Iris pigment epithelial cell (primary cell): ENCODE data around the gene PHF21A.
A peak's percentile ranks its signal among the peaks of the same experiment; 100 is the strongest.
"Not testable (repeated sequence)": the region's sequence is repeated elsewhere in the genome, so short reads cannot be mapped to it uniquely, and the experiment has no call there.

ENCODE experiments used
- DNase-seq: peaks from one replicate; pipeline ENCODE4 v3.0.0-alpha.2; 2011; ENCODE audit warnings: low read depth

Gene PHF21A

GRCh38 chr11:45904309-45904915 lies 216.8 kb downstream of the PHF21A start:
- DNase-seq = no peak

GRCh38 chr11:45902452-45903380 lies 218.5 kb downstream of the PHF21A start:
- DNase-seq = no peak

GRCh38 chr11:45901626-45902025 lies 219.6 kb downstream of the PHF21A start:
- DNase-seq = no peak

- no peak for DNase-seq
Observed at GRCh38 chr11:45900916-45901617, 220.2 kb downstream of the PHF21A start.

GRCh38 chr11:45900175-45900800 lies 221.0 kb downstream of the PHF21A start:
- DNase-seq = not testable (repeated sequence)

- DNase-seq = peak; percentile 88
Observed at GRCh38 chr11:45899448-45900174, 221.6 kb downstream of the PHF21A start.

- DNase-seq = no peak
Observed at GRCh38 chr11:45899086-45899447, 222.2 kb downstream of the PHF21A start.

- DNase-seq = no peak
Observed at GRCh38 chr11:45897556-45897955, 223.7 kb downstream of the PHF21A start.

- peak; percentile 12 for DNase-seq
Observed at GRCh38 chr11:45896422-45896984, 224.8 kb downstream of the PHF21A start.

- no peak for DNase-seq
Observed at GRCh38 chr11:45895553-45896259, 225.5 kb downstream of the PHF21A start.

GRCh38 chr11:45894555-45895247 lies 226.6 kb downstream of the PHF21A start:
- no peak for DNase-seq

GRCh38 chr11:45892856-45893255 lies 228.4 kb downstream of the PHF21A start:
- no peak for DNase-seq

- no peak for DNase-seq
Observed at GRCh38 chr11:45890886-45891550, 230.2 kb downstream of the PHF21A start.

GRCh38 chr11:45889966-45890365 lies 231.3 kb downstream of the PHF21A start:
- DNase-seq = no peak

- no peak for DNase-seq
Observed at GRCh38 chr11:45889555-45889954, 231.7 kb downstream of the PHF21A start.

- no peak for DNase-seq
Observed at GRCh38 chr11:45887587-45887986, 233.7 kb downstream of the PHF21A start.

GRCh38 chr11:45886816-45887520 lies 234.3 kb downstream of the PHF21A start:
- no peak for DNase-seq

GRCh38 chr11:45885921-45886721 lies 235.1 kb downstream of the PHF21A start:
- DNase-seq = no peak
